Stimulated activated CD4-positive, alpha-beta T cell treated with anti-CD3 and anti-CD28 coated beads, TNF-alpha, amount 100 ng/mL, for 24 hours (primary cell): ENCODE data around the gene EIF5.

Source experiments
- DNase-seq, 3 experiments: peaks; one replicate each; pipeline ENCODE4 v3.0.0-alpha.2; 2020; ENCODE audit warnings: low read depth in 3 of 3

The EIF5 gene

GRCh38 chr14:103310576-103311095, 23.4 kb upstream of the EIF5 start:
- no peak for DNase-seq

GRCh38 chr14:103311171-103311997, 22.7 kb upstream of the EIF5 start:
- no peak for DNase-seq

DNA sequence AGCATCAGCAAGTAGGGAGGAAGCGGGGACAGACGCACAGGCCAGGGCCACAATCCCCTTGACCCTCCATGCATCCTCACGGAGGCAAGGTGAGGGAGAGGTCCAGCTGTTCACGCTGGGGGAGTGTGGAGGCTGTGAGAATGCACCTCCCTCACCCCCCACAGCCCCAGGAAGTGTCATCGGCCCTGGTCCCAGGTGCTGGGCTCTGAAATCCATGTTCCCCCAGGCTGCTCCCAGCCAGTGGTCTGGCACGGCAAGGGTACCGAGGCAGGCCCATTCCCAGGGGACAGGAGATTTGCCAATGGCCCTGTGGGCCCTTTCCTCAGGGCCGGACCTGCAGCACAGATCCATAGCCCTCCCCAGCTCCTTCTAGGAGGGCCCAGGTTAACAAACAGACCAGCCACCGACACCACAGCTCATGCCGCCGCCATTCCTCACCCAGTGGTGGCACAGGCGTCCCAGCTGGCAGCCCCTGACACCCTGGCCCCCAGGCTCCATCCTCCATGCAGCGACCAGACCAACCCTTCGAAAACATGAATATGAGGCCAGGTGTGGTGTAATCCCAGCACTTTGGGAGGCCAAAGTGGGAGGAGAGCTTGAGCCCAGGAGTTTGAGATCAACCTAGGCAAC, 21.9 kb upstream of the EIF5 start:
- DNase-seq = no peak

GRCh38 chr14:103313704-103314103, 20.3 kb upstream of the EIF5 start:
- DNase-seq = no peak

- DNase-seq = no peak
Observed at GRCh38 chr14:103314496-103315277, 19.4 kb upstream of the EIF5 start.

- DNase-seq = no peak
Observed at GRCh38 chr14:103315351-103315911, 18.6 kb upstream of the EIF5 start.

DNA sequence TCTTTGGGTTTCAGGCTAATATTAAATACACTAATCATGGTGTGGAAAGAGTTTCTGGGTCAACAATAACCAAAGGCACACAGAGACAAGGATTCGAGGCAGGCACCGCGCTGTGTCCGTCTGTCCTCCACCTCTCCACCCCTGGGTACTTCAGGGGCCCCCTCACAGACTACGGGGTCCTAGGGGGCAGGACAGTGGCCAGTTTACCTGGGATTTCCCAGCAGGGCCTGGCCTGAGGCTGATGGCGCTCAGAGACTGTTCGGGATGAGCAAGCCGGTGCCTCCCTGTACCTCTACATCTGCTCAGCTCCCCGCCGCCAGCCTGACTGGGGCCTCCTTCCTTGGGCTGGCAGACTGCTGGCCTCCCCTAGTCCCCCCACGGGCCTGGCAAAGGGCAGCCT, 18.1 kb upstream of the EIF5 start:
- DNase-seq = no peak

GRCh38 chr14:103316721-103317121, 17.3 kb upstream of the EIF5 start:
- no peak for DNase-seq

DNA sequence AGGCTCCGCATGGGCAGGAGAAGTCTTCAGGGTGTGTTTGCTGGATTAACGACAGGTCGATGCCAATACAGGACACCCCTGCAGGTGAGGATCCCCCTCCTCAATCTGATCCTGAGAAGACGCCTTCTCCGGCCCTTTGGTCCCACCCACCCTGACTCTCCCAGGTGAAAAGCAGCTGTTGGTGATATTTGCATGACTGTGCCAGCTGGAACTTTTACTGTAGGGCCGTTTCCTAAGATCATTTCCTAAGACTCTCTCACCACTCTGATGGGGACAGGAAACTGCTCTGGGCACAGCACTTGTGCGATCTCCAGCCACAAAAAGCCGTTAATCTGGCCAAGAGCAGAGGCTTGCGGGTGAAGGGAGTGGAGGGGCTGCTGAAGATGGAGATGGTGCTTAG, 16.8 kb upstream of the EIF5 start:
- DNase-seq = no peak

DNA sequence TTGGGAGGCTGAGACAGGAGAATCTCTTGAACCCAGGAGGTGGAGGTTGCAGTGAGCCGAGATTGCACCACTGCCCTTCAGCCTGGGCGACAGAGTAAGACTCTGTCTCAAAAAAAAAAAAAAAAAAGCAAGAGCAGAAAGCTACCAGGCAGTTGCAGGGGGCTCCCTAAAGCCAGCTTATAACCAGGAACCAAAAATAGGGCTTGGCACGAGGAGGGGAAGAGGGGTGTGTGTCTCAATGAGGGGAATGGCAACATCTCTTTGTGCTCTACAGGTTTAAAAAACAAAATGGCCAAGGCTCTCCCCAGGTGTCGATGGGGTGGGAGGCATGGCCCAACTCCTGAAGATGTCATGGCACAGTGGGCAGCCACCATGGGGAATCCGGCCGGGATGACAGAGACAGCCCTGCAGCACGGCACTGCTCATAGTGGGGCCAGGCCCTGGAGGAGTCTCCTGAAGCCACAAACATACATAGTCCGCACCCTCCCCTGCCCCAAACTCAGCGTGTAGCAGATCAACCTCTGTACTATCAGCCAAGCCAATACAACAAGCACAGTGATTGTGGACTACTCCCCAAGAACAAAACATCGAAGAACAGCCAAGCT, 16.0 kb upstream of the EIF5 start:
- DNase-seq = no peak

- DNase-seq = no peak
Observed at GRCh38 chr14:103318750-103319419, 15.2 kb upstream of the EIF5 start.

GRCh38 chr14:103319422-103319821, 14.6 kb upstream of the EIF5 start:
- DNase-seq = no peak

DNA sequence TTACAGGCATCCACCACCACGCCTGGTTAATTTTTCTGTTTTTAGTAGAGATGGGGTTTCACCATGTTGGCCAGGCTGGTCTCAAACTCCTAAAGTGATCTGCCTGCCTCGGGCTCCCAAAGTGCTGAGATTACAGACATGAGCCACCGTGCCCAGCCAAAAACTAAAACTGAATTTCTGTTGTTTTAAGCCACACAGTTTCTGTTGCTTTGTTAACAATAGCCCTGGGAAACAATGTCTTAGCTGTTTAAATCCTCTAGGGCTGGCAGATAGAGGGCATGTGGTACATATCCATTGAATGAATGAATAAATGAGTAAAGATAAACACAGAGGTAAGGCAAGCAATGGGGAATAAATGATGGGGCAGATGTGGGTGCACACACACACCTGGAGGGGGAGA, 8.0 kb upstream of the EIF5 start:
- no peak for DNase-seq

- no peak for DNase-seq
Observed at GRCh38 chr14:103328941-103329340, 5.1 kb upstream of the EIF5 start.

GRCh38 chr14:103329401-103330347, 4.4 kb upstream of the EIF5 start:
- no peak for DNase-seq

DNA sequence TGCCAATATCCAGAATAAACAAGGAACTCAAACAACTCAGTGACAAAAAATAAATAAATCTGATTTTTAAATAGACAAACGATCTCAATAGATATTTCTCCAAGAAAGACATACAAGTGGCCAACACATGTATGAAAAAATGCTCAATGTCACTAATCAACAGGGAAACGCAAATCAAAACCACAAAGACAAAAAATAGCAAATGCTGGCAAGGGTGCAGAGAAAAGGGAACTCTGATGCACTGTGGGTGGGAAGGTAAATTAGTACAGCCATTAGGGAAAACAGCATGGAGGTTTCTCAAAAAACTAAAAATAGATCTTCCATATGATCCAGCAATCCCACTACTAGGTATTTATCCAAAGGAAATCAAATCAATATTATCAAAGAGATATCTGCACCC, 3.5 kb upstream of the EIF5 start:
- DNase-seq = no peak

DNA sequence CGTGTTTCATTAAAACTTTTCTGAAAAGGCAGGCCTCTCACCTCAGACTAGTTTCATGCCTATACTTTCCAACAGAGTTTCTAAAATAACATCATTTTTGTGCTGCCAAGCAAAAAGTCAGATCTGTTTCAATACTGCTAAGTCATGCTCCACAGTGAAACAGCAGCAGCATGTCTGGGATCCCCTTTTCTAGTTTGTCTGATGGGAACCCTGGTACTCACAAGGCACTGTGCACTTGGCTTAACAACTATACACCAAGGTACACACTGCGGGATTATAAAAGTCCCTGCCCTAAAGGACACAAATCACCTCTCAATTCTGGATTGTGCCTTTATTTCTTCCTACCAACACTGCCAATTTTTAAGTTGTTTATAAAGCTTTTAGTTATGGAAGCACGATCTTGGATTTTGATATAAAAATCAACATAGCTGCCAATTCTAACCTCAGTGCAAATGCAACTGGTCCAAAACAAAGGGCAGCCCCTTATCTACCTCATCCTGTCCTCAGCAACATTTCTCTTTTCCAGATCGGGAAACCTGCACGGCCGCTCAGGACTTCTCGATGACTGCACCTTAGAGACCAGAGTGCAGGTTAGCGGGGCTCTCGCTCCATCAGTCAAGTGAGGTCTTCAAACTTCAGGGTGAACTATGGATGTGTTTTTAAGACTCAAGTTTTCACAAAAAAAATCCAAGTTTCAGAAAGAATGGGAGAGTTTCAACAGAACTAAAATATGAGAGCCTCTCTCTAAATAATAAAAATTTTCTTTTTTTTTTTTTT, 1.7 kb upstream of the EIF5 start:
- no peak for DNase-seq

GRCh38 chr14:103334644-103335622, 896 bp downstream of the EIF5 start:
- peak; percentile 68 to 81 (median 73) for DNase-seq
